HEK293T (cell line): ENCODE results near the gene CSF1R.

ENCODE experiments used
- CTCF ChIA-PET: fragments of 350-600 bp; formaldehyde crosslinking; extraction: SDS; loops from one replicate; lab custom pipeline; 2021; ENCODE audit warnings: antibody characterized with exemption, inconsistent platforms; lab: Yijun Ruan, JAX
- POLR2A ChIA-PET: fragments of 350-600 bp; formaldehyde crosslinking; extraction: SDS; loops from one replicate; lab custom pipeline; 2020; ENCODE audit warnings: antibody characterized with exemption, inconsistent platforms; lab: Yijun Ruan, JAX
- DNase-seq: peaks from one replicate; pipeline ENCODE4 v3.0.0; 2012; ENCODE audit warnings: mixed read lengths; ENCODE audit errors: extremely low spot score
- ARNT ChIP-seq: fragments of 450-650 bp; IDR thresholded peaks from 2 replicates; pipeline ENCODE4 v1.6.1; 2017; ENCODE audit warnings: mild to moderate bottlenecking
- BHLHE40 ChIP-seq: fragments of 450-650 bp; IDR thresholded peaks from 2 replicates; pipeline ENCODE4 v1.6.1; 2016; ENCODE audit warnings: mild to moderate bottlenecking, moderate library complexity, borderline replicate concordance
- CTBP1 ChIP-seq: fragments of 450-650 bp; IDR thresholded peaks from 2 replicates; pipeline ENCODE4 v1.6.1; 2016; ENCODE audit warnings: borderline replicate concordance
- ELF4 ChIP-seq: fragments of 450-650 bp; IDR thresholded peaks from 2 replicates; pipeline ENCODE4 v1.6.1; 2017; ENCODE audit warnings: antibody characterized with exemption
- FOXA1 ChIP-seq: fragments of 450-650 bp; IDR thresholded peaks from 2 replicates; pipeline ENCODE4 v1.6.1; 2016; ENCODE audit warnings: mild to moderate bottlenecking
- FOXK2 ChIP-seq: fragments of 450-650 bp; IDR thresholded peaks from 2 replicates; pipeline ENCODE4 v1.6.1; 2016; ENCODE audit warnings: mild to moderate bottlenecking
- FOXM1 ChIP-seq: fragments of 450-650 bp; IDR thresholded peaks from 2 replicates; pipeline ENCODE4 v1.6.1; 2017; ENCODE audit warnings: mild to moderate bottlenecking, borderline replicate concordance
- HDGF ChIP-seq: fragments of 450-650 bp; IDR thresholded peaks from 2 replicates; pipeline ENCODE4 v1.6.1; 2017; ENCODE audit warnings: antibody characterized with exemption, borderline replicate concordance
- L3MBTL2 ChIP-seq: fragments of 450-650 bp; conservative IDR thresholded peaks from 2 replicates; pipeline ENCODE4 v1.6.1; 2016; ENCODE audit warnings: mild to moderate bottlenecking
- LEF1 ChIP-seq: fragments of 450-650 bp; IDR thresholded peaks from 2 replicates; pipeline ENCODE4 v1.6.1; 2017; ENCODE audit warnings: mild to moderate bottlenecking, borderline replicate concordance
- NFRKB ChIP-seq: fragments of 450-650 bp; IDR thresholded peaks from 2 replicates; pipeline ENCODE4 v1.6.1; 2016; ENCODE audit warnings: mild to moderate bottlenecking, moderate library complexity
- PKNOX1 ChIP-seq: fragments of 450-650 bp; IDR thresholded peaks from 2 replicates; pipeline ENCODE4 v1.6.1; 2016
- SP1 ChIP-seq: fragments of 450-650 bp; IDR thresholded peaks from 2 replicates; pipeline ENCODE4 v1.6.1; 2017
- SUZ12 ChIP-seq: fragments of 450-650 bp; IDR thresholded peaks from 2 replicates; pipeline ENCODE4 v1.6.1; 2016; ENCODE audit warnings: mild to moderate bottlenecking
- TARDBP ChIP-seq: fragments of 450-650 bp; IDR thresholded peaks from 2 replicates; pipeline ENCODE4 v1.6.1; 2016
- ZNF384 ChIP-seq: fragments of 450-650 bp; IDR thresholded peaks from 2 replicates; pipeline ENCODE4 v1.6.1; 2016

The CSF1R gene

GRCh38 chr5:150026682-150027172 is 59.6 kb downstream of the CSF1R start:
- ChIA-PET POLR2A (no interaction called here), CTCF (no interaction called here)
- no peak for DNase-seq
- TF ChIP-seq SUZ12 = no peak
- TF ChIP-seq CTBP1 = no peak
- no peak for TF ChIP-seq SP1
- no peak for TF ChIP-seq FOXM1
- no peak for TF ChIP-seq FOXA1
- no peak for TF ChIP-seq TARDBP
- no peak for TF ChIP-seq NFRKB
- TF ChIP-seq ZNF384 = no peak
- TF ChIP-seq LEF1 = no peak
- TF ChIP-seq L3MBTL2 = no peak

- no peak for DNase-seq
- ChIA-PET CTCF (no interaction called here), POLR2A (no interaction called here)
- TF ChIP-seq L3MBTL2 (no peak), SUZ12 (no peak), NFRKB (no peak), BHLHE40 (no peak), TARDBP (no peak), ARNT (no peak), SP1 (no peak), ELF4 (no peak), PKNOX1 (no peak), ZNF384 (no peak), FOXA1 (no peak), LEF1 (no peak), FOXM1 (no peak), HDGF (no peak), CTBP1 (no peak), FOXK2 (no peak)
Measured at GRCh38 chr5:150024346-150024984, 61.9 kb downstream of the CSF1R start.

- no peak for DNase-seq
- ChIA-PET POLR2A (no interaction called here), CTCF (no interaction called here)
- TF ChIP-seq SP1 (no peak), FOXA1 (no peak), PKNOX1 (no peak), TARDBP (no peak), L3MBTL2 (no peak)
Measured at GRCh38 chr5:150023136-150023535, 63.2 kb downstream of the CSF1R start.

- TF ChIP-seq FOXM1 (no peak), LEF1 (no peak), SP1 (no peak), ZNF384 (no peak), HDGF (no peak), NFRKB (no peak), PKNOX1 (no peak), SUZ12 (no peak), CTBP1 (no peak), FOXA1 (no peak)
- DNase-seq = no peak
- POLR2A ChIA-PET = no interaction called here
- CTCF ChIA-PET = no interaction called here
Measured at GRCh38 chr5:150022681-150023080, 63.7 kb downstream of the CSF1R start.

GRCh38 chr5:150022158-150022531 is 64.2 kb downstream of the CSF1R start:
- ChIA-PET POLR2A (no interaction called here), CTCF (no interaction called here)
- TF ChIP-seq ZNF384 (no peak), FOXK2 (no peak), HDGF (no peak), FOXM1 (no peak), LEF1 (no peak), BHLHE40 (no peak), FOXA1 (no peak), NFRKB (no peak), SUZ12 (no peak), CTBP1 (no peak), TARDBP (no peak), L3MBTL2 (no peak), PKNOX1 (no peak), ELF4 (no peak)
- DNase-seq = no peak

GRCh38 chr5:150021491-150022157 is 64.7 kb downstream of the CSF1R start:
- CTCF ChIA-PET = no interaction called here
- POLR2A ChIA-PET = interaction anchor here (1.3 to 1.4 kb wide), 2 partner anchors 20 to 21 kb away, joined by 3 read pairs; partner anchors contain the start of genes HMGXB3 and TIGD6
- DNase-seq = no peak
- no peak for TF ChIP-seq PKNOX1
- no peak for TF ChIP-seq SP1
- TF ChIP-seq SUZ12 = no peak
- TF ChIP-seq BHLHE40 = no peak
- TF ChIP-seq L3MBTL2 = no peak
- TF ChIP-seq FOXM1 = no peak
- TF ChIP-seq CTBP1 = no peak
- TF ChIP-seq ARNT = no peak
- no peak for TF ChIP-seq TARDBP
- no peak for TF ChIP-seq NFRKB
- TF ChIP-seq LEF1 = no peak
- TF ChIP-seq HDGF = no peak
- no peak for TF ChIP-seq FOXK2
- no peak for TF ChIP-seq FOXA1
- TF ChIP-seq ELF4 = no peak
- TF ChIP-seq ZNF384 = no peak
